Gastrocnemius medialis (tissue), 4 donors: ENCODE data around the gene ABO. TPM values are rescaled to one million over a fixed set of nuclear protein-coding genes. Genes with fewer than 3 reads are reported as not detected.

ENCODE experiments used
- ATAC-seq, 2 donors: fragments of 150-250 bp; one replicate each; pipeline ENCODE4 v1.9.1; 2016
- DNase-seq, 2 donors: peaks; one replicate each; pipeline ENCODE4 v3.0.0-alpha.2; 2019
- H3K27ac ChIP-seq, 4 donors: fragments of 200-600 bp; sonication (generic); 1 replicate in 1 of 4; 2 replicates in 3 of 4; pipeline ENCODE4 v1.5.1; 2016 to 2018; ENCODE audit warnings: mild to moderate bottlenecking in 2 of 4, moderate library complexity in 1 of 4
- H3K27me3 ChIP-seq, 3 donors: fragments of 200-600 bp; sonication (generic) in 2 of 3; 1 replicate in 1 of 3; 2 replicates in 2 of 3; pipeline versions ENCODE4 v1.5.1 to v1.6.0; 2016 to 2019; ENCODE audit warnings: mild to moderate bottlenecking in 1 of 3, moderate library complexity in 1 of 3
- H3K36me3 ChIP-seq, 2 donors: fragments of 200-600 bp; sonication (generic) in 1 of 2; one replicate each; pipeline ENCODE4 v1.5.1; 2017 to 2018
- H3K4me1 ChIP-seq, 2 donors: fragments of 200-600 bp; sonication (generic) in 1 of 2; one replicate each; pipeline ENCODE4 v1.5.1; 2016 to 2017; ENCODE audit warnings: mild to moderate bottlenecking in 2 of 2
- H3K4me3 ChIP-seq, 4 donors: fragments of 200-600 bp; sonication (generic) in 3 of 4; 1 replicate in 1 of 4; 2 replicates in 3 of 4; pipeline ENCODE4 v1.5.1; 2016 to 2019; ENCODE audit warnings: mild to moderate bottlenecking in 2 of 4
- H3K9me3 ChIP-seq, 3 donors: fragments of 200-600 bp; sonication (generic) in 2 of 3; 1 replicate in 1 of 3; 2 replicates in 2 of 3; pipeline ENCODE4 v1.5.1; 2016 to 2019
- POLR2A ChIP-seq, 2 donors: fragments of 450-650 bp; IDR thresholded peaks; one replicate each; pipeline ENCODE4 v1.6.1; 2017; ENCODE audit warnings: antibody characterized with exemption in 2 of 2, mild to moderate bottlenecking in 2 of 2, moderate library complexity in 2 of 2
- in situ Hi-C, 4 donors: fragments of 200-750 bp; cut with MboI; loops; one replicate each; pipeline versions ENCODE4 v1.15.0 to v1.8.0; 2017; ENCODE audit warnings: low sequenced_read_pairs in 4 of 4
- intact Hi-C: fragments of 100-400 bp; cut with DNase I; formaldehyde crosslinking; loops from one replicate; pipeline ENCODE4 v1.15.1; 2023; ENCODE audit warnings: low total_unique reads
- total RNA-seq, 4 donors: library from RNA; depleted of rRNA; stranded (reverse); fragments of >200 nt; gene quantifications; one replicate each; pipeline versions ENCODE4 v1.1.0 to v1.2.3, GENCODE V29; 2016
- TF ChIP-seq, protein P1 (sequence below), 5 experiments: fragments of 450-650 bp in 3 of 5; fragments of 200-600 bp in 2 of 5; sonication (generic) in 2 of 5; IDR thresholded peaks in 4 of 5; conservative IDR thresholded peaks in 1 of 5; 1 replicate in 4 of 5; 2 replicates in 1 of 5; pipeline ENCODE4 v1.5.1; 2016 to 2019; ENCODE audit warnings: antibody characterized with exemption in 5 of 5, mild to moderate bottlenecking in 3 of 5, moderate library complexity in 3 of 5

ABO gene
- total RNA-seq, 4 donors from 2014 or later, result 0.24 to 2.4 (median 0.44) TPM; not detected in 1

DNA sequence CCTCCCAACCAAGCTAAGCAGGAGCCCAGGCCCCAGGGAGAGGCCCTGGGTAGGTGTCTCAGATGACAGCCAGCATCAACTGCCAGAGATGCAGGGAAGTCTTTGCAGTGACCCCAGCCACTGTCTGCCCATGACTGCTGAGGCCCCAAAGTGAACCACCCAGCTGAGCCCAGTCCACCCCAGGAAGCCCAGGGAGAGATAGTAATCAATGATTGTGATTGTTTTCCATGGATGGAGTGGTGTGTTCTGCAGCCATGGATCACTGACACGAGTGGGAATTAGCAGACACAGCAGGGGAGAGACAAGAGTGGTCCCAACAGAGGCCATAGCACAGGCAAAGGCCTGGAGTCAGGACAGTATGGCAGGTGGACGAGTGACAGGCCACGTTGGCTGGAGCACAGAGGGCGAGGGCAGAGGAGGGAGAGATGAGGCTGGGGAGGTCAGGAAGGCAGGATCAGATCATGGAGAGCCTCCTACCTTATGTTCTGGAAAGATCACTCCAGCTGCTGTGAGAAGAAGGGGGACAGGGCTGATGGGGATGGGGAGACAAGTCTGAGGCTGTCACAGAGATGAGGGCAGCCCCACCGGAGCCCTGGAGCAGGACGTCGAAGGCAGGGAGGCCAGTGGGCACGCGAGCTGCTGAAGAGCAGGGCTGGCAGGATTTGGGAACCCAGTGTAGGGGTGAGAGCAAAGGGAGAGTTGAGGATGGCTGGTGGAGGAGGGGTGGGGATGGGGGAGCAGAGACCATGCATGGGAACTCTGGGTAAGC is 14.5 kb downstream of the ABO start:
- Histone ChIP-seq H3K27me3 (peaks cover 0 to 5% (median 5%) of the 10 kb centered on the region in 3 donors), H3K4me1 (no peaks in the 10 kb centered on the region), H3K4me3 (no peak overlapping the region), H3K27ac (no peak overlapping the region), H3K9me3 (no peaks in the 10 kb centered on the region), H3K36me3 (no peaks in the 10 kb centered on the region)
- TF ChIP-seq, protein P1, sequence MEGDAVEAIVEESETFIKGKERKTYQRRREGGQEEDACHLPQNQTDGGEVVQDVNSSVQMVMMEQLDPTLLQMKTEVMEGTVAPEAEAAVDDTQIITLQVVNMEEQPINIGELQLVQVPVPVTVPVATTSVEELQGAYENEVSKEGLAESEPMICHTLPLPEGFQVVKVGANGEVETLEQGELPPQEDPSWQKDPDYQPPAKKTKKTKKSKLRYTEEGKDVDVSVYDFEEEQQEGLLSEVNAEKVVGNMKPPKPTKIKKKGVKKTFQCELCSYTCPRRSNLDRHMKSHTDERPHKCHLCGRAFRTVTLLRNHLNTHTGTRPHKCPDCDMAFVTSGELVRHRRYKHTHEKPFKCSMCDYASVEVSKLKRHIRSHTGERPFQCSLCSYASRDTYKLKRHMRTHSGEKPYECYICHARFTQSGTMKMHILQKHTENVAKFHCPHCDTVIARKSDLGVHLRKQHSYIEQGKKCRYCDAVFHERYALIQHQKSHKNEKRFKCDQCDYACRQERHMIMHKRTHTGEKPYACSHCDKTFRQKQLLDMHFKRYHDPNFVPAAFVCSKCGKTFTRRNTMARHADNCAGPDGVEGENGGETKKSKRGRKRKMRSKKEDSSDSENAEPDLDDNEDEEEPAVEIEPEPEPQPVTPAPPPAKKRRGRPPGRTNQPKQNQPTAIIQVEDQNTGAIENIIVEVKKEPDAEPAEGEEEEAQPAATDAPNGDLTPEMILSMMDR (IDR thresholded peaks at IDR 0.05 in 4 of 5, conservative IDR thresholded peaks at IDR 0.05 in 1 of 5), result no peak
- TF ChIP-seq POLR2A (IDR thresholded peaks at IDR 0.05), result no peak
- ATAC-seq, result no peak
- intact Hi-C loops (no loop called here), in situ Hi-C loops (no loop called here)
- DNase-seq, result no peak

DNA sequence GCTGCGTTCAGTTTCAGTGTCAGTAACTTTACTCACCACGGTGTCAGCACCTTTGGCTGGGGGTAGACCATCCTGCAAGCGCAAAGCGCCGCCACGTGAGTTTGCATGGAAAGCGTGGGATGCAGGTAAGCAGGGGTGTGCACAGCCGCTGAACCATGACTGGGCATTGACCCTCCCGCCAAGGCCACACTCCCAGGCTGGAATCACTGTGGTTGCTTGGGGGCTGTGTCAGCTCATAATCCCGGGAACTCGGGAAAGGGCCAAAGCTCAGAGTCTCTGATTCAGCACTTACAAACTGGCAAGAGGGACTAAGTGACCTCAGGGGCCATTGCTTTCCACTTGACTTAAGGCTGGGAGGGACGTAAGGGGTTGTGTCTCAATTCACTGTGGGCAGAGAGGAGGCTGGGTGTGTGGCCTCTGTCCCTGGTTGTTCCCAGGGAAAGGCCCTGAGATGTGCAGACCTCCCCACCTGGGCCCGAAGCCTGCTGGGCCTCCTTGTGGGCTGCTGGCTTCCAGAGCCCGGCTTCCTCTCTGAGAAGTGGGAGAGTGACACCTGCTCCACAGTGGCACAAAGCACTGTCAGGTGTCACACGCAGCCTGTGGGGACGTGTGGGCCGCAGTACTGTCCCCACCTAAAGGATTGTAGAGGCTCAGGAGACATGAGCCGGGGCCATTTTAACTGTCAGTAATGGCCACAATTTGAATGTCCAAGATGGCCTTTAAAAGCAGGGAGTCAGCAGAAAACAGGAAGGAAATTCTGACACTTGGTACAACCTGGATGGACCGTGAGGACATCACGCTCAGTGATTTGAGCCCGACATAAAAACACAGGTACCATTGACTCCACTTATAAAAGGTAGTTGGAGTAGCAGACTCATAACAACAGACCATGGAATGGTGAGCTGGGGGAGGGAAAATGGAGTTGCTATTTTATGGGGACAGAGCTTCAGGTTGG is 16.7 kb downstream of the ABO start:
- ATAC-seq, result no peak
- Histone ChIP-seq H3K9me3 (no peaks in the 10 kb centered on the region), H3K4me3 (no peak overlapping the region), H3K27me3 (peaks cover 0 to 12% (median 0%) of the 10 kb centered on the region in 3 donors), H3K27ac (no peak overlapping the region), H3K36me3 (no peaks in the 10 kb centered on the region), H3K4me1 (no peaks in the 10 kb centered on the region)
- no peak for DNase-seq
- intact Hi-C loops, result no loop called here
- in situ Hi-C loops, result no loop called here
- TF ChIP-seq, protein P1 (IDR thresholded peaks at IDR 0.05 in 4 of 5, conservative IDR thresholded peaks at IDR 0.05 in 1 of 5), result no peak
- TF ChIP-seq POLR2A (IDR thresholded peaks at IDR 0.05), result no peak

DNA sequence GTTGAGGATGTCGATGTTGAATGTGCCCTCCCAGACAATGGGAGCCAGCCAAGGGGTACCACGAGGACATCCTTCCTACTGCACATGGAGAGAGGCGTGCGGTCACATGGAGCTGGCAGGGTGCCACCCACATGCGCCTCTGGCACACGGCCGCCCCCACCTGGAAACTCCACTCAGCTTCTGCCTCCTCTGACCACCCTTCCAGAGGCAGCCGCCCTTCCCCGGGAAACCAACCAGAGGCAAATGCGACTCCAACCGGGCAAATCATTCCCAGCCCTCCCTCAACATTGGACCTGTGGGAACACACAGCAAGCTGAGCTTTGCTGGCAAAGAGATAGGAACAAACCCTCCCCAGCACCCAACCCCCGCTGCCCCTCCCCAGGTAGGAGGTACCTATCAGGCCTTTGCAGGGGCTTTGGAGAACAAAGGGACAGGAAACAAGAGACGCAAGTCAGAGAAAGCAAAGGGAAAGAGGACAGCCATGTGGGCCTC is 17.5 kb downstream of the ABO start:
- Histone ChIP-seq H3K4me3 (no peak overlapping the region), H3K4me1 (no peaks in the 10 kb centered on the region), H3K27ac (no peak overlapping the region), H3K9me3 (no peaks in the 10 kb centered on the region), H3K36me3 (no peaks in the 10 kb centered on the region), H3K27me3 (peaks cover 0 to 9% (median 0%) of the 10 kb centered on the region in 3 donors)
- intact Hi-C loops, result loop anchor here (1.0 kb wide), 1 partner anchor 71 kb away; no protein-coding TSS in a partner anchor
- in situ Hi-C loops, result no loop called here
- TF ChIP-seq, protein P1 (IDR thresholded peaks at IDR 0.05 in 4 of 5, conservative IDR thresholded peaks at IDR 0.05 in 1 of 5), result no peak
- DNase-seq (no peak), ATAC-seq (no peak)

DNA sequence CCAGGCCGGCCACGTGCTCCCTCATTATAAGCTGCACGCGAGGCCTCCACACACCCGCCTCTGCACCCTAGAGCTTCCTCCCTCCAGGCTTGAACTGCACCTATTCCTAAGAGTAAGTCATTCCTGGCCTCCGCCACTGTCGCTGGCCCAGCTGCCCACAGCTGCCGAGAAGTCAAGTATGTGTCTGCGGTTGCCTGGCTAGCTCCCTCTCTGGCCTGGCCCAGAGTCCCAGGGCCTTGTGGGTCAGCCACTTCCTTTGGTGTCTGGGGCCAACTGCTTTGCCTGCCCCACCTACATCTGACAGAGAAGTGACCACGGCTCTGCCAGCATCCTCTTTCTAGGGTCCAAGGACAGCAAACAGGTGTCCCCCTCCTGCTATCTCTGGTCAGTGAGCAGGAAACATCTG is 18.3 kb downstream of the ABO start:
- Histone ChIP-seq H3K4me1 (no peaks in the 10 kb centered on the region), H3K27ac (peak overlapping the region in 2 of 4 donors; percentile 40 to 54), H3K4me3 (no peak overlapping the region), H3K27me3 (peaks cover 0 to 9% (median 0%) of the 10 kb centered on the region in 3 donors), H3K9me3 (no peaks in the 10 kb centered on the region), H3K36me3 (no peaks in the 10 kb centered on the region)
- TF ChIP-seq, protein P1 (IDR thresholded peaks at IDR 0.05 in 4 of 5, conservative IDR thresholded peaks at IDR 0.05 in 1 of 5), result no peak
- TF ChIP-seq POLR2A (IDR thresholded peaks at IDR 0.05), result no peak
- ATAC-seq (no peak), DNase-seq (no peak)
- intact Hi-C loops, result loop anchor here (1.0 kb wide), 1 partner anchor 70 kb away; no protein-coding TSS in a partner anchor
- in situ Hi-C loops, result no loop called here
